SK-N-SH treated with all-trans-retinoic acid at 6 μM for 48 hours (cell line): ENCODE data around the gene FLT1.

Experiments used
- ATAC-seq: fragments of 200-7000 bp; cut with Tn5 transposase; 3 replicates; pipeline ENCODE4 v1.9.1; 2020; ENCODE audit warnings: mild to moderate bottlenecking, moderate library complexity
- ARNTL ChIP-seq: fragments of 450-650 bp; formaldehyde crosslinking; IDR thresholded peaks from 2 replicates; pipeline ENCODE4 v1.5.0; 2020; ENCODE audit warnings: low read depth, mild to moderate bottlenecking, moderate library complexity, borderline replicate concordance
- BACH2 ChIP-seq: fragments of 250-450 bp; sonication (Bioruptor Pico); IDR thresholded peaks from 2 replicates; pipeline ENCODE4 v1.9.0; 2021; ENCODE audit warnings: mild to moderate bottlenecking, borderline replicate concordance
- GLIS3 ChIP-seq: fragments of 250-450 bp; sonication (Bioruptor Pico); IDR thresholded peaks from 2 replicates; pipeline ENCODE4 v1.5.0; 2020; ENCODE audit warnings: mild to moderate bottlenecking, moderate library complexity
- ISL1 ChIP-seq: fragments of 250-450 bp; sonication (Bioruptor Pico); IDR thresholded peaks from 2 replicates; pipeline ENCODE4 v2.1.2; 2022; ENCODE audit warnings: mild to moderate bottlenecking, moderate library complexity
- OSR1 ChIP-seq: fragments of 250-450 bp; sonication (Bioruptor Pico); IDR thresholded peaks from 2 replicates; pipeline ENCODE4 v1.8.0; 2022; ENCODE audit warnings: moderate library complexity, mild to moderate bottlenecking, inconsistent platforms
- RARB ChIP-seq: fragments of 250-450 bp; sonication (Bioruptor Pico); IDR thresholded peaks from 2 replicates; pipeline ENCODE4 v1.8.0; 2021; ENCODE audit warnings: mild to moderate bottlenecking, moderate library complexity
- TCF4 ChIP-seq: fragments of 250-450 bp; sonication (Bioruptor Pico); IDR thresholded peaks from 2 replicates; pipeline ENCODE4 v1.8.0; 2021; ENCODE audit warnings: mild to moderate bottlenecking, moderate library complexity, borderline replicate concordance
- TOX ChIP-seq: fragments of 250-450 bp; sonication (Bioruptor Pico); IDR thresholded peaks from 2 replicates; pipeline ENCODE4 v1.8.0; 2021; ENCODE audit warnings: mild to moderate bottlenecking, moderate library complexity, borderline replicate concordance
- ZC3H10 ChIP-seq: fragments of 250-450 bp; sonication (Bioruptor Pico); IDR thresholded peaks from 2 replicates; pipeline ENCODE4 v1.5.1; 2021; ENCODE audit warnings: mild to moderate bottlenecking, moderate library complexity
- ZFP30 ChIP-seq: fragments of 450-650 bp; formaldehyde crosslinking; IDR thresholded peaks from 2 replicates; pipeline ENCODE4 v1.5.0; 2022; ENCODE audit warnings: mild to moderate bottlenecking, moderate library complexity
- ZNF565 ChIP-seq: fragments of 450-650 bp; formaldehyde crosslinking; conservative IDR thresholded peaks from 2 replicates; pipeline ENCODE4 v1.5.0; 2020; ENCODE audit warnings: low read depth, mild to moderate bottlenecking, moderate library complexity
- ZNF70 ChIP-seq: fragments of 450-650 bp; formaldehyde crosslinking; IDR thresholded peaks from 2 replicates; pipeline ENCODE4 v1.5.0; 2020; ENCODE audit warnings: mild to moderate bottlenecking, moderate library complexity
- ZNF8 ChIP-seq: fragments of 450-650 bp; formaldehyde crosslinking; IDR thresholded peaks from 2 replicates; pipeline ENCODE4 v1.5.0; 2020; ENCODE audit warnings: mild to moderate bottlenecking, moderate library complexity
- TF ChIP-seq, protein P1 (sequence below): fragments of 250-450 bp; sonication (Bioruptor Pico); IDR thresholded peaks from 2 replicates; pipeline ENCODE4 v1.8.0; 2020; ENCODE audit warnings: mild to moderate bottlenecking, moderate library complexity, borderline replicate concordance
- TF ChIP-seq, protein P2 (sequence below): fragments of 250-450 bp; sonication (Bioruptor Pico); IDR thresholded peaks from 2 replicates; pipeline ENCODE4 v1.5.0; 2020; ENCODE audit warnings: mild to moderate bottlenecking, moderate library complexity
- TF ChIP-seq, protein P3 (sequence below): fragments of 250-450 bp; sonication (Bioruptor Pico); IDR thresholded peaks from 2 replicates; pipeline ENCODE4 v1.5.1; 2021; ENCODE audit warnings: mild to moderate bottlenecking, moderate library complexity
- TF ChIP-seq, protein P4 (sequence below): fragments of 250-450 bp; sonication (Bioruptor Pico); IDR thresholded peaks from 2 replicates; pipeline ENCODE4 v1.8.0; 2021; ENCODE audit warnings: low read depth, mild to moderate bottlenecking, moderate library complexity, borderline replicate concordance

Gene FLT1

DNA sequence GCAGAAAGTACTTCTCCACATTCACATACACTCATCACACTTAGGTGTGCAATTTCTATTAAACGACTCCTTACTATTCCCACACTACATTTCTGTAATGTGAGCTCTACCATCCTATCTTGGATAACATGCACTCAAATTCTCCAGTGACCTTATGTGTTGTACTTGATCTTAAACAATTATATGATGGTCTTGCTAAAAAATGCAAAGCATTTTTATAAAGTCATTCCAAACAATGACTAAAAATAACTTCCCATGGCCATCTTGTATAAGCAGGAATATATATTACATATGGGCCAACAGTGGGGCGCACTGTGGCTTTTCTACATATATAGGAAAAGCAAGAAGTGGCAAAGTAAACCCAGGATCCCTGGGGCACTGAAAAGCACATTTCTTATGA, 155.5 kb downstream of the FLT1 start:
- ATAC-seq = peak; percentile 52
- TF ChIP-seq TOX (CRISPR knock-in tag) (no peak), ZNF8 (CRISPR knock-in tag) (no peak), ZFP30 (CRISPR knock-in tag) (no peak)
- TF ChIP-seq, protein P1, sequence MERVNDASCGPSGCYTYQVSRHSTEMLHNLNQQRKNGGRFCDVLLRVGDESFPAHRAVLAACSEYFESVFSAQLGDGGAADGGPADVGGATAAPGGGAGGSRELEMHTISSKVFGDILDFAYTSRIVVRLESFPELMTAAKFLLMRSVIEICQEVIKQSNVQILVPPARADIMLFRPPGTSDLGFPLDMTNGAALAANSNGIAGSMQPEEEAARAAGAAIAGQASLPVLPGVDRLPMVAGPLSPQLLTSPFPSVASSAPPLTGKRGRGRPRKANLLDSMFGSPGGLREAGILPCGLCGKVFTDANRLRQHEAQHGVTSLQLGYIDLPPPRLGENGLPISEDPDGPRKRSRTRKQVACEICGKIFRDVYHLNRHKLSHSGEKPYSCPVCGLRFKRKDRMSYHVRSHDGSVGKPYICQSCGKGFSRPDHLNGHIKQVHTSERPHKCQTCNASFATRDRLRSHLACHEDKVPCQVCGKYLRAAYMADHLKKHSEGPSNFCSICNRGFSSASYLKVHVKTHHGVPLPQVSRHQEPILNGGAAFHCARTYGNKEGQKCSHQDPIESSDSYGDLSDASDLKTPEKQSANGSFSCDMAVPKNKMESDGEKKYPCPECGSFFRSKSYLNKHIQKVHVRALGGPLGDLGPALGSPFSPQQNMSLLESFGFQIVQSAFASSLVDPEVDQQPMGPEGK (CRISPR knock-in tag) = no peak
- TF ChIP-seq, all 23 proteins: peak for 0

DNA sequence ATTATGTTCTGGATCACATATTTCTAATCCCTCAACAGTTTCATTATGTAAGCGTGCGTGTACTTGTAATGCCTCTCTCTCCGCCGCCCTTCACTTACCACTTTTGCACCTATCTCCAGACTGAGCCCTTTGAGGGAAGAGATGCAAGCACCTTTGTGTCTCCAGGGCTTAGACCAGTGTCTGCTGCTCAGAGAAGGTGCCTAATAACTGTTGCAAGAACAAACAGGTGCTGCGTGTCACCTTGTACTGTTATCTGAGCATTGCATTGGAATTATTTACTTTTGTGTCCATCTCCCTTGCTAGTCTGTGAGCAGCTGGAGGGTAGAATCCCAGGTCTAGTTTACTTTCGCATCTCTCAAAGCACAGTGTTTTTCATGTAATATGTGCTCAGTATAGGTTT, 156.2 kb downstream of the FLT1 start:
- TF ChIP-seq ISL1 (CRISPR knock-in tag) = no peak

DNA sequence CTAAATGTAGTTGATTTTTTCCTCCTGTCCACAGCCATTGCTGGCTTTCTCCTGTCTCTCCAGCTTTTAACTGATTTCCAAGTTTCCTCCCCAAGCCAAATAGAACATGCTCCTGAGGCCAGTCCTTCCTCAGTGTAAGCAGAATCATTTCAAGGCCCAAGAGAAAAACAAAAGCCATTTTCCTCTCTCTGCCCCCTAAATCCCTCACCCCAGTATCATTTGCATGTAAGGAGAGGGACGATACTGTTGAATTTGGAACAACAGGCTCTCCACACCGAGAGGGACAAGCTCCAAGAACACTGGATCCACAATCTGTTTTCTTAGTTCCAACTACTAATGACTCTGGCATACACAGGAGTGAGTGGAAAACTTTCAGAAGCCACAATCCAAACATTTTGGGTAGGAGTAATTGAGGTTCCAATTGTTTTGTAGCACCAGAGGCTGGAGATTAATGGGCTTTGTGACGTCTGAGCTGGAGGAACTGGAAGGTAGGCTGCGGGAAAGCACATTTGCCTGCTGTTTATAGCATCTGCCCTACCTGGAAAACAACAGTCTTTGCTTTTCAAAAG, 156.8 kb downstream of the FLT1 start:
- no peak for TF ChIP-seq GLIS3 (CRISPR knock-in tag)
- TF ChIP-seq ZNF565 (CRISPR knock-in tag) = no peak
- TF ChIP-seq ZNF70 (CRISPR knock-in tag) = no peak
- TF ChIP-seq, protein P1 (CRISPR knock-in tag) = no peak
- TF ChIP-seq TCF4 = no peak
- no peak for TF ChIP-seq RARB
- TF ChIP-seq, protein P2, sequence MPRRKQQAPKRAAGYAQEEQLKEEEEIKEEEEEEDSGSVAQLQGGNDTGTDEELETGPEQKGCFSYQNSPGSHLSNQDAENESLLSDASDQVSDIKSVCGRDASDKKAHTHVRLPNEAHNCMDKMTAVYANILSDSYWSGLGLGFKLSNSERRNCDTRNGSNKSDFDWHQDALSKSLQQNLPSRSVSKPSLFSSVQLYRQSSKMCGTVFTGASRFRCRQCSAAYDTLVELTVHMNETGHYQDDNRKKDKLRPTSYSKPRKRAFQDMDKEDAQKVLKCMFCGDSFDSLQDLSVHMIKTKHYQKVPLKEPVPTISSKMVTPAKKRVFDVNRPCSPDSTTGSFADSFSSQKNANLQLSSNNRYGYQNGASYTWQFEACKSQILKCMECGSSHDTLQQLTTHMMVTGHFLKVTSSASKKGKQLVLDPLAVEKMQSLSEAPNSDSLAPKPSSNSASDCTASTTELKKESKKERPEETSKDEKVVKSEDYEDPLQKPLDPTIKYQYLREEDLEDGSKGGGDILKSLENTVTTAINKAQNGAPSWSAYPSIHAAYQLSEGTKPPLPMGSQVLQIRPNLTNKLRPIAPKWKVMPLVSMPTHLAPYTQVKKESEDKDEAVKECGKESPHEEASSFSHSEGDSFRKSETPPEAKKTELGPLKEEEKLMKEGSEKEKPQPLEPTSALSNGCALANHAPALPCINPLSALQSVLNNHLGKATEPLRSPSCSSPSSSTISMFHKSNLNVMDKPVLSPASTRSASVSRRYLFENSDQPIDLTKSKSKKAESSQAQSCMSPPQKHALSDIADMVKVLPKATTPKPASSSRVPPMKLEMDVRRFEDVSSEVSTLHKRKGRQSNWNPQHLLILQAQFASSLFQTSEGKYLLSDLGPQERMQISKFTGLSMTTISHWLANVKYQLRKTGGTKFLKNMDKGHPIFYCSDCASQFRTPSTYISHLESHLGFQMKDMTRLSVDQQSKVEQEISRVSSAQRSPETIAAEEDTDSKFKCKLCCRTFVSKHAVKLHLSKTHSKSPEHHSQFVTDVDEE = no peak
- TF ChIP-seq, protein P3, sequence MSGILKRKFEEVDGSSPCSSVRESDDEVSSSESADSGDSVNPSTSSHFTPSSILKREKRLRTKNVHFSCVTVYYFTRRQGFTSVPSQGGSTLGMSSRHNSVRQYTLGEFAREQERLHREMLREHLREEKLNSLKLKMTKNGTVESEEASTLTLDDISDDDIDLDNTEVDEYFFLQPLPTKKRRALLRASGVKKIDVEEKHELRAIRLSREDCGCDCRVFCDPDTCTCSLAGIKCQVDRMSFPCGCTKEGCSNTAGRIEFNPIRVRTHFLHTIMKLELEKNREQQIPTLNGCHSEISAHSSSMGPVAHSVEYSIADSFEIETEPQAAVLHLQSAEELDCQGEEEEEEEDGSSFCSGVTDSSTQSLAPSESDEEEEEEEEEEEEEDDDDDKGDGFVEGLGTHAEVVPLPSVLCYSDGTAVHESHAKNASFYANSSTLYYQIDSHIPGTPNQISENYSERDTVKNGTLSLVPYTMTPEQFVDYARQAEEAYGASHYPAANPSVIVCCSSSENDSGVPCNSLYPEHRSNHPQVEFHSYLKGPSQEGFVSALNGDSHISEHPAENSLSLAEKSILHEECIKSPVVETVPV (CRISPR knock-in tag) = no peak
- TF ChIP-seq, all 23 proteins: peak for 0

More for the DNA sequence above, 156.2 kb downstream of the FLT1 start:
- no peak for ATAC-seq

DNA sequence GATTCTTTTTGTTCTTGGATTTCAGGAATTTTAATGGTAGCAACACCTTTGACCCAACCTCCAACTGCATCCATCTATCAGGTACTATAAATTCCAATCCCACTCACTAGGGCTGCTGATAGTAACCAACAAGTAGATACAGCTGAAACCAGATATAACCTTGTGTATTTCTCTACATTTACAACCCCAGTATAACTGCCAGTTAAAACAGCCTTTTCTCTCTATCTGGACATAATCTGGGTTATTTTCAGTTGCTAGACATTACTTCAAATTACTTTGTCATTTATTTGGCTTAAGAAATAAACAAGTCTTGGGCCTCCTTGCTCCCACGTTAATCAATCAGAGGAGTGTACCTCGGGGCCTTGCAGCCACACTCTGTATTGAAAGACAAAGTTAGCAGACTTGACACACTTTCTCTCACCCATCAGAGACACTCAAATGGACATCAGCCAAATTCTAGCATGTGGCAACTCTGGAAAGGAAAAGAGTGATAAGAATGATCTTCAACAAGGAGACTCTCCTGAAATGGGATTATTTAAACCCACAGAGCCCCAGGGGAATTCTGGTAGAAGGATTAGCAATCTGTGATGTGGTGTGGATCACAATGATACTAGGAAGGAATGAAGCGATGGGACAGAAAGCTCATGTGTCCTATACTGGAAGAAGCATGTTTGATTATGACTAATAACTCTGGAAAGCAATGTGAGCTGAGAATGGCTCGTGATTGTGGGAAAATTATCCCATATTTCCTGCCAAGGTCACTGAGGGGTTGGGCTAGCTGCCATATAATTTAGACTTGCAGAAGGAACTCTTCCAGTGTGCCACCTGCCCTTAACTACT, 157.5 kb downstream of the FLT1 start:
- peak; percentile 62 for ATAC-seq
- TF ChIP-seq ARNTL (CRISPR knock-in tag) (no peak), ZC3H10 (no peak)

More for the DNA sequence above, 156.8 kb downstream of the FLT1 start:
- ATAC-seq = peak; percentile 21; the same call in 2 of the 3 replicates

DNA sequence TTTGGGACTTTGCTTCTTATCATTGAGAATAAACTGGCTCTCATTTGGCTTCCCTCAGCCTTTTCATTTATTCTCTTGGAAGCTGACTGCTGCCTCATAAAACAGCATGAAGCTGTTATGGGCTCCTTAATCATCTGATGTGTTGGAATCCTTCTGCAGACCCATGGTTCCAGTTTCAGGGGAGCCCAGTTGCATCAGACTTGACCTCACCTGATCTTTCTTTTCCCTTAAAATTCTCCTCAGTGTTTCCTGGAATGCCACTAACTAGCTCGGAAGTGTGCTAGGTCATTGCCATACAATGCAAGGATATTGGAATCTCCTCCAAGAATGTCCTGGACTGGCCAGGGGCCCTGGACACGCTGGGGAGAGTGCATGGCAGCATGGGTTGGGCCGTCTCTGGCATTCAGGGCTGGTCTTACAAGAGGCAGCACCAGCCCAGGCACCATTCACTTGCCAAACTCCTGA, 158.7 kb downstream of the FLT1 start:
- ATAC-seq = no peak
- TF ChIP-seq ZC3H10 = no peak
- TF ChIP-seq, protein P2 = no peak
- TF ChIP-seq, protein P3 (CRISPR knock-in tag) = no peak
- TF ChIP-seq ISL1 (CRISPR knock-in tag) = no peak
- TF ChIP-seq ZNF70 (CRISPR knock-in tag) = no peak
- no peak for TF ChIP-seq ZFP30 (CRISPR knock-in tag)
- TF ChIP-seq, protein P4, sequence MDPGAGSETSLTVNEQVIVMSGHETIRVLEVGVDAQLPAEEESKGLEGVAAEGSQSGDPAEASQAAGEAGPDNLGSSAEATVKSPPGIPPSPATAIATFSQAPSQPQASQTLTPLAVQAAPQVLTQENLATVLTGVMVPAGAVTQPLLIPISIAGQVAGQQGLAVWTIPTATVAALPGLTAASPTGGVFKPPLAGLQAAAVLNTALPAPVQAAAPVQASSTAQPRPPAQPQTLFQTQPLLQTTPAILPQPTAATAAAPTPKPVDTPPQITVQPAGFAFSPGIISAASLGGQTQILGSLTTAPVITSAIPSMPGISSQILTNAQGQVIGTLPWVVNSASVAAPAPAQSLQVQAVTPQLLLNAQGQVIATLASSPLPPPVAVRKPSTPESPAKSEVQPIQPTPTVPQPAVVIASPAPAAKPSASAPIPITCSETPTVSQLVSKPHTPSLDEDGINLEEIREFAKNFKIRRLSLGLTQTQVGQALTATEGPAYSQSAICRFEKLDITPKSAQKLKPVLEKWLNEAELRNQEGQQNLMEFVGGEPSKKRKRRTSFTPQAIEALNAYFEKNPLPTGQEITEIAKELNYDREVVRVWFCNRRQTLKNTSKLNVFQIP (CRISPR knock-in tag) = no peak
- no peak for TF ChIP-seq RARB
- no peak for TF ChIP-seq BACH2 (CRISPR knock-in tag)
- TF ChIP-seq TCF4 = no peak
- no peak for TF ChIP-seq OSR1 (CRISPR knock-in tag)
